ENCODE results near the gene C10orf90.

The C10orf90 gene

DNA sequence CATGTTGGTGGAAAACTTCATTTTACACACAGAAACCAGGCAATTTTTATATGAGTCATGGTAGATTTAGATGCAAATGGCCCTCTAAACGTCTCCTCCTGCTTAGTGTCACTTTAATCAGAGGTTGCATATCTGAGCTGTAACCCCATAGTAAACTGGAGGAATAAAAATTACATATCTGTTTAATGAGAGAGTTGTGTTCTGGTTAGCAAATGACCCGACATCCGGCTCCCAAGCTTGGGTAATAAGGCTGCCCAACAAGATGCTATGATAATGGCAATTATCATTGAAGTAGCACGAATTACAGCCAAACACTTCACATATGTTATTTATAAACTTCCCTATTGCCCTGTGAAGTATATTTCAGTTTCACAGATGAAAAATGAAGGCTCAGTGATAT, 271.6 kb downstream of the C10orf90 start:
- no peak overlapping the region for H3K4me2 ChIP-seq (ENCODE audit: low read length)
- H3K9ac ChIP-seq (ENCODE audit: low read length) = no peak overlapping the region
- no peaks in the 10 kb centered on the region for H3K9me2 ChIP-seq (ENCODE audit: low read depth, low read length)
- no peaks in the 10 kb centered on the region for H4K20me1 ChIP-seq (ENCODE audit: insufficient read depth, low read length)
- H3K27me3 ChIP-seq (ENCODE audit: insufficient read depth, low read length) = no peaks in the 10 kb centered on the region
- H2AFZ ChIP-seq (ENCODE audit: low read length) = no peak overlapping the region
- no peak overlapping the region for H3K4me3 ChIP-seq (ENCODE audit: low read depth, low read length, poor library complexity, severe bottlenecking)
- no peaks in the 10 kb centered on the region for H3K4me1 ChIP-seq (ENCODE audit: insufficient read depth, low read length, severe bottlenecking)
- H3F3A ChIP-seq (ENCODE audit: insufficient read depth, low read length) = no peaks in the 10 kb centered on the region
- H3K9me3 ChIP-seq (ENCODE audit: low read length) = no peaks in the 10 kb centered on the region
- H3K79me2 ChIP-seq (ENCODE audit: insufficient read depth, low read length) = no peaks in the 10 kb centered on the region
- H3K36me3 ChIP-seq (ENCODE audit: insufficient read depth, low read length) = no peaks in the 10 kb centered on the region
- TF ChIP-seq, protein P1, sequence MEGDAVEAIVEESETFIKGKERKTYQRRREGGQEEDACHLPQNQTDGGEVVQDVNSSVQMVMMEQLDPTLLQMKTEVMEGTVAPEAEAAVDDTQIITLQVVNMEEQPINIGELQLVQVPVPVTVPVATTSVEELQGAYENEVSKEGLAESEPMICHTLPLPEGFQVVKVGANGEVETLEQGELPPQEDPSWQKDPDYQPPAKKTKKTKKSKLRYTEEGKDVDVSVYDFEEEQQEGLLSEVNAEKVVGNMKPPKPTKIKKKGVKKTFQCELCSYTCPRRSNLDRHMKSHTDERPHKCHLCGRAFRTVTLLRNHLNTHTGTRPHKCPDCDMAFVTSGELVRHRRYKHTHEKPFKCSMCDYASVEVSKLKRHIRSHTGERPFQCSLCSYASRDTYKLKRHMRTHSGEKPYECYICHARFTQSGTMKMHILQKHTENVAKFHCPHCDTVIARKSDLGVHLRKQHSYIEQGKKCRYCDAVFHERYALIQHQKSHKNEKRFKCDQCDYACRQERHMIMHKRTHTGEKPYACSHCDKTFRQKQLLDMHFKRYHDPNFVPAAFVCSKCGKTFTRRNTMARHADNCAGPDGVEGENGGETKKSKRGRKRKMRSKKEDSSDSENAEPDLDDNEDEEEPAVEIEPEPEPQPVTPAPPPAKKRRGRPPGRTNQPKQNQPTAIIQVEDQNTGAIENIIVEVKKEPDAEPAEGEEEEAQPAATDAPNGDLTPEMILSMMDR (IDR thresholded peaks at IDR 0.05; ENCODE audit: low read length) = no peak
- no peak for TF ChIP-seq EZH2 (IDR thresholded peaks at IDR 0.05; ENCODE audit: borderline replicate concordance, low read length)
- H3K27ac ChIP-seq (ENCODE audit: low read depth, low read length, poor library complexity, severe bottlenecking) = no peak overlapping the region

DNA sequence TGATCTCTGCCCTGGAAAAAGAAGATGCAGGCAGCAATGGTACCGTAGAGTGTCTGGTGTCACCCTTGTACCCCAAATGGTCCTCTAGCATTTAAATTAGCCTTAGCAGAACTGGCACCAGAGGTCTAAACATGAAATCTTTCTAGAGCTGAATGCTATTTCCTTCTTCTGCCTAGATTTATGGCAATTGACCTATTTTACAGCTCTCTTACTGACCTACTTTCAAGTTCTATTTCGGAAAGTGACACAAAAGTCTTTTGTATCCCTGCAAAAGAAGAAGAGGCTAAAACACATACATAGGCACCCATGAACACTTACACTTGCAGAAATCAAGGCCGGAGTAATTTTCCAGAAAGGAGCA, 272.1 kb downstream of the C10orf90 start:
- Histone ChIP-seq H3K27ac (ENCODE audit: low read depth, low read length, poor library complexity, severe bottlenecking) (no peak overlapping the region), H3F3A (ENCODE audit: insufficient read depth, low read length) (no peaks in the 10 kb centered on the region), H2AFZ (ENCODE audit: low read length) (no peak overlapping the region), H3K9me3 (ENCODE audit: low read length) (no peaks in the 10 kb centered on the region), H3K4me1 (ENCODE audit: insufficient read depth, low read length, severe bottlenecking) (no peaks in the 10 kb centered on the region), H3K4me3 (ENCODE audit: low read depth, low read length, poor library complexity, severe bottlenecking) (no peak overlapping the region), H3K79me2 (ENCODE audit: insufficient read depth, low read length) (no peaks in the 10 kb centered on the region), H3K36me3 (ENCODE audit: insufficient read depth, low read length) (no peaks in the 10 kb centered on the region), H3K9me2 (ENCODE audit: low read depth, low read length) (no peaks in the 10 kb centered on the region), H4K20me1 (ENCODE audit: insufficient read depth, low read length) (no peaks in the 10 kb centered on the region), H3K4me2 (ENCODE audit: low read length) (no peak overlapping the region), H3K27me3 (ENCODE audit: insufficient read depth, low read length) (no peaks in the 10 kb centered on the region), H3K9ac (ENCODE audit: low read length) (no peak overlapping the region)
- TF ChIP-seq, protein P1 (IDR thresholded peaks at IDR 0.05; ENCODE audit: low read length) = no peak
- TF ChIP-seq EZH2 (IDR thresholded peaks at IDR 0.05; ENCODE audit: borderline replicate concordance, low read length) = no peak

DNA sequence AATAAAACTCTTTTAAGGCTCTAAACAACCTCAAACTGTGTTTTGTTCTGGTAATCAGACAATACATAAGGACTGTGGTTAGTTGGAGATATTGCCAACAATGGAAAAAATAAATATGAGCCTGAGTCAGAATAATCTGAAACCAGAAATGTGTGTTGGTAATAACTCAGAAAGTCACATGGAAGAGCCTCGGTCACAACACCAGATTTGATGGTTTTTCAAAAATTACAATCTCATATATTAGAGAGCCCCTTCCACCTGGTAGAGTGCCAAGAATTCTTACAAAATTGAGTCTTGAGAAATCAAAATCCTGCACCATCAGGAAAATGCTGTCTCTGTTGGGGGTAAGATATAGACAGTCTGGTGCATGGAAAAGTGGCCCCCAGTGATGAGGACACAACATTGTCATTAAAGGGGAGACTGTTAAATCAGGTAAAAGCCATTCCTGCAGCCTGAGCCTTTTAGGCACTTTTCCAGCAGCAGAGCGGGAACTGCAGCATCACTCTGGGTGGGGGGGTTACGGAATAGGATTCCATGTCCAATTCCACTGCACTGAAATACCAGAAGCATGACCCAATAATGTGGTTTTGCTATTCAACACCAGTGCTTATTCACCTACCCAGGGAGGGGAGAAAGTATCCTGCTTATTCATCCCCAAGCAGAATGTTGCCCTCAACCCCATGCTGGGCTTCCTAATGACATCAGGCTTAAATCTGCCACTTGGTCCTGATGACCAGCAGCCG, 272.7 kb downstream of the C10orf90 start:
- no peaks in the 10 kb centered on the region for H3K9me3 ChIP-seq (ENCODE audit: low read length)
- no peak overlapping the region for H3K27ac ChIP-seq (ENCODE audit: low read depth, low read length, poor library complexity, severe bottlenecking)
- no peaks in the 10 kb centered on the region for H3K79me2 ChIP-seq (ENCODE audit: insufficient read depth, low read length)

DNA sequence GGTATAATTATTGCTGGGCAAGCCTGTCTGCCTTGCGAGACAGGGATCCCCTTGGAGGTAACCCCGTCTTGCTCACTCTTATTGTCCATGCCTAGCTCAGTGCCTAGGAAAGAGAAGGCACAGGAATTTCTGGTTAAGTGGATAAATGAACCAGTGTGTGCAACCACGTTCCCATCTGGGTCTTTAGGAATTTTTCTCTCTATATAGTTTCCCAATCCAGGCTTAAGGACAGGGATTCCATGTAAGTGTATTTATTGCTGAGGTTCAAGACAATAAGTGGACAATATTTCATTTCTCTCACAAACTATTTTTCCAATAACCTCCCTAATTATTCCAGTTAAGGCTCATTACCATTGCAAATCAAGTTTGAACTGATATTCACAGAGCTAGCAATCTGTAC, 273.3 kb downstream of the C10orf90 start:
- H2AFZ ChIP-seq (ENCODE audit: low read length) = no peak overlapping the region
- no peak overlapping the region for H3K9ac ChIP-seq (ENCODE audit: low read length)
- no peaks in the 10 kb centered on the region for H3K27me3 ChIP-seq (ENCODE audit: insufficient read depth, low read length)
- no peaks in the 10 kb centered on the region for H3K36me3 ChIP-seq (ENCODE audit: insufficient read depth, low read length)
- no peaks in the 10 kb centered on the region for H3K4me1 ChIP-seq (ENCODE audit: insufficient read depth, low read length, severe bottlenecking)
- no peaks in the 10 kb centered on the region for H3K79me2 ChIP-seq (ENCODE audit: insufficient read depth, low read length)
- TF ChIP-seq EZH2 (IDR thresholded peaks at IDR 0.05; ENCODE audit: borderline replicate concordance, low read length) = no peak
- TF ChIP-seq, protein P1 (IDR thresholded peaks at IDR 0.05; ENCODE audit: low read length) = no peak
- no peak overlapping the region for H3K4me2 ChIP-seq (ENCODE audit: low read length)
- no peaks in the 10 kb centered on the region for H4K20me1 ChIP-seq (ENCODE audit: insufficient read depth, low read length)
- no peaks in the 10 kb centered on the region for H3K9me2 ChIP-seq (ENCODE audit: low read depth, low read length)
- H3K27ac ChIP-seq (ENCODE audit: low read depth, low read length, poor library complexity, severe bottlenecking) = no peak overlapping the region
- no peaks in the 10 kb centered on the region for H3F3A ChIP-seq (ENCODE audit: insufficient read depth, low read length)
- H3K9me3 ChIP-seq (ENCODE audit: low read length) = no peaks in the 10 kb centered on the region
- no peak overlapping the region for H3K4me3 ChIP-seq (ENCODE audit: low read depth, low read length, poor library complexity, severe bottlenecking)

More for the DNA sequence above, 272.7 kb downstream of the C10orf90 start:
- H3K36me3 ChIP-seq (ENCODE audit: insufficient read depth, low read length) = no peaks in the 10 kb centered on the region
- H3F3A ChIP-seq (ENCODE audit: insufficient read depth, low read length) = no peaks in the 10 kb centered on the region
- TF ChIP-seq EZH2 (IDR thresholded peaks at IDR 0.05; ENCODE audit: borderline replicate concordance, low read length) = no peak
- no peaks in the 10 kb centered on the region for H3K27me3 ChIP-seq (ENCODE audit: insufficient read depth, low read length)
- no peak overlapping the region for H3K4me3 ChIP-seq (ENCODE audit: low read depth, low read length, poor library complexity, severe bottlenecking)
- no peak overlapping the region for H3K9ac ChIP-seq (ENCODE audit: low read length)
- no peak overlapping the region for H2AFZ ChIP-seq (ENCODE audit: low read length)
- no peaks in the 10 kb centered on the region for H4K20me1 ChIP-seq (ENCODE audit: insufficient read depth, low read length)
- H3K4me1 ChIP-seq (ENCODE audit: insufficient read depth, low read length, severe bottlenecking) = no peaks in the 10 kb centered on the region
- H3K4me2 ChIP-seq (ENCODE audit: low read length) = no peak overlapping the region
- H3K9me2 ChIP-seq (ENCODE audit: low read depth, low read length) = no peaks in the 10 kb centered on the region
